GM10266 (cell line): Measurements from ENCODE around the gene SLC26A9.

ENCODE experiments used
- DNase-seq: peaks from one replicate; pipeline ENCODE4 v3.0.0; 2012; ENCODE audit errors: extremely low spot score
- CTCF ChIP-seq: IDR thresholded peaks from 2 replicates; pipeline ENCODE4 v1.5.1; 2012; ENCODE audit warnings: mild to moderate bottlenecking, low read depth; ENCODE audit not compliant: control insufficient read depth, insufficient read depth; ENCODE audit errors: missing control alignments

The SLC26A9 gene

GRCh38 chr1:205978676-205979075 lies 35.4 kb upstream of the SLC26A9 start:
- no peak for TF ChIP-seq CTCF
- DNase-seq = no peak

- DNase-seq = peak; percentile 76
- TF ChIP-seq CTCF = peak; percentile 97
Observed at GRCh38 chr1:205977402-205978014, 34.3 kb upstream of the SLC26A9 start.

GRCh38 chr1:205976708-205977401 lies 33.6 kb upstream of the SLC26A9 start:
- TF ChIP-seq CTCF = no peak
- no peak for DNase-seq

- no peak for DNase-seq
- no peak for TF ChIP-seq CTCF
Observed at GRCh38 chr1:205976036-205976435, 32.8 kb upstream of the SLC26A9 start.

GRCh38 chr1:205975387-205975998 lies 32.2 kb upstream of the SLC26A9 start:
- no peak for TF ChIP-seq CTCF
- DNase-seq = no peak

GRCh38 chr1:205974712-205975111 lies 31.5 kb upstream of the SLC26A9 start:
- no peak for DNase-seq
- no peak for TF ChIP-seq CTCF
